Uterus (tissue), 2 donors: ENCODE results near the gene SOAT1.
"Not testable (repeated sequence)": the region's sequence is repeated elsewhere in the genome, so short reads cannot be mapped to it uniquely, and the experiment has no call there.

ENCODE experiments used
- POLR2A ChIP-seq, 2 donors: fragments of 450-650 bp; IDR thresholded peaks; one replicate each; pipeline ENCODE4 v1.6.1; 2016; ENCODE audit warnings: antibody characterized with exemption in 2 of 2, mild to moderate bottlenecking in 1 of 2, moderate library complexity in 1 of 2
- TF ChIP-seq, protein P1 (sequence below), 4 experiments: fragments of 200-600 bp in 2 of 4; fragments of 450-650 bp in 2 of 4; sonication (generic) in 2 of 4; IDR thresholded peaks; one replicate each; pipeline ENCODE4 v1.5.1; 2016 to 2019; ENCODE audit warnings: antibody characterized with exemption in 4 of 4, mild to moderate bottlenecking in 2 of 4, moderate library complexity in 1 of 4

- not testable (repeated sequence) for TF ChIP-seq POLR2A (IDR thresholded peaks at IDR 0.05)
- TF ChIP-seq, protein P1, sequence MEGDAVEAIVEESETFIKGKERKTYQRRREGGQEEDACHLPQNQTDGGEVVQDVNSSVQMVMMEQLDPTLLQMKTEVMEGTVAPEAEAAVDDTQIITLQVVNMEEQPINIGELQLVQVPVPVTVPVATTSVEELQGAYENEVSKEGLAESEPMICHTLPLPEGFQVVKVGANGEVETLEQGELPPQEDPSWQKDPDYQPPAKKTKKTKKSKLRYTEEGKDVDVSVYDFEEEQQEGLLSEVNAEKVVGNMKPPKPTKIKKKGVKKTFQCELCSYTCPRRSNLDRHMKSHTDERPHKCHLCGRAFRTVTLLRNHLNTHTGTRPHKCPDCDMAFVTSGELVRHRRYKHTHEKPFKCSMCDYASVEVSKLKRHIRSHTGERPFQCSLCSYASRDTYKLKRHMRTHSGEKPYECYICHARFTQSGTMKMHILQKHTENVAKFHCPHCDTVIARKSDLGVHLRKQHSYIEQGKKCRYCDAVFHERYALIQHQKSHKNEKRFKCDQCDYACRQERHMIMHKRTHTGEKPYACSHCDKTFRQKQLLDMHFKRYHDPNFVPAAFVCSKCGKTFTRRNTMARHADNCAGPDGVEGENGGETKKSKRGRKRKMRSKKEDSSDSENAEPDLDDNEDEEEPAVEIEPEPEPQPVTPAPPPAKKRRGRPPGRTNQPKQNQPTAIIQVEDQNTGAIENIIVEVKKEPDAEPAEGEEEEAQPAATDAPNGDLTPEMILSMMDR (IDR thresholded peaks at IDR 0.05): not testable (repeated sequence)
Observed at GRCh38 chr1:179399399-179399798, 105.8 kb downstream of the SOAT1 start.
